GM21786 (cell line): Measurements from ENCODE around the gene NAXE.

Experiments
- ATAC-seq: cut with Tn5 transposase; IDR thresholded peaks from one replicate; pipeline ENCODE4 v1.9.1; 2021; ENCODE audit not compliant: unreplicated experiment

Gene NAXE

DNA sequence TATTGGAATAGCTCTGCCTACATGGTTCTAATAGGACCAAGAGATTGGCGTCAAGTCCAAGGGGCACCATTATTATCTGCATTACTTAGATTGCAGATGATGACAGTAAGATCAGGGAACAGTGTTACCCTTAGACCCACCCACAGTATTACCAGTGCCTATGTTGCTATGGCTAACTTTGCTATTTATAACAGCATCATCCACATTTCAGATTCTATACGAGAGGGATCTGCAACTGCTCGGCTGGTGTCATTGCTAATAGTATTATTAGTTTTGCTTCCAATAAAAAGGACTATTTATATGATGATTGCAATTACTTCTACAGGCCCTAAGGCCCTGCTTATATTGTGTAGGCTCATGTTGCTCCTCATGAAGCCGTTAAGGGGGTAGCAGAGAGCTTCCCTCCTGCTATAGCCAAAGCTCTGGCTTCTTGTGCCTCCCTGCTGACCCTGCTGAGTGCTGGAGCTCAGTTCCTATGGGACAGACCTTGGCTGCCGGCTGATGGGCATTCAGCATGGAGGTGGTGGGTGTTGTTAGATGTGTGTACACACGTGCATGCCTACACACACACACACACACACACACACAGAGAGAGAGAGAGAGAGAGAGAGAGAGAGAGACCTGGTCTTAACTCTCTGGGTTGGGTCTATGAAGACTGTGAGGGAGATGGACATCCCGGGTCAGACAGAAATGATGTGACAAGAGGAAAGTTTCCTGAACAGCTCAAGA, 51.6 kb downstream of the NAXE start:
- no peak for ATAC-seq

DNA sequence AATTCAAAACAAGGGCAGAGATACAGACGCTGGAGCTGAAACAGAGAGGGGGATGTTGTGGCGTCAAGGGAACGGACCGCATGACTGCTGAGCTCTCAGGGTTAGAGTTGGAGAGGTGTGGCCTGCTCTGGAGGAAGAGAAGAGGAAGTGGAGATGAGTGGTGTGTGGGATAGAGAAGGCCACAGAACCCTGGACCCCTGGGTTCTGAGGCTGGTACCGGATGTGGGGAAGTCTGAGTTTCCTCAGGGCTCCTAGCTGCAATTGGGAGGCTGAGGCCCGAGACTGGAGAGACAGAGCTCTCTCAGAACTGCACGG, 52.2 kb downstream of the NAXE start:
- no peak for ATAC-seq
